ENCODE measurements around the gene SIGLEC9.

Gene SIGLEC9

GRCh38 chr19:51125421-51126075 is 842 bp downstream of the SIGLEC9 start:
- no peak overlapping the region for H3K27ac ChIP-seq (ENCODE audit: low read length)
- peaks cover 0 to 3% of the 10 kb centered on the region in 2 donors for H3K4me1 ChIP-seq (ENCODE audit: control insufficient read depth in 1 of 2, insufficient read depth in 2 of 2, low read length in 2 of 2)
- no peaks in the 10 kb centered on the region for H3K36me3 ChIP-seq (ENCODE audit: control insufficient read depth in 1 of 2, insufficient read depth in 2 of 2, low read length in 2 of 2)
- no peaks in the 10 kb centered on the region for H3K9me3 ChIP-seq (ENCODE audit: control insufficient read depth in 1 of 2, low read length in 2 of 2)
- H3K27me3 ChIP-seq (ENCODE audit: low read depth, low read length), result no peaks in the 10 kb centered on the region
- H3K4me3 ChIP-seq (ENCODE audit: low read depth in 1 of 2, low read length in 2 of 2), result peak overlapping the region; percentile 21 to 38

GRCh38 chr19:51127032-51127431 is 2.3 kb downstream of the SIGLEC9 start:
- H3K4me3 ChIP-seq (ENCODE audit: low read depth in 1 of 2, low read length in 2 of 2), result peak overlapping the region; percentile 0 to 5
- no peaks in the 10 kb centered on the region for H3K9me3 ChIP-seq (ENCODE audit: control insufficient read depth in 1 of 2, low read length in 2 of 2)
- no peaks in the 10 kb centered on the region for H3K27me3 ChIP-seq (ENCODE audit: low read depth, low read length)
- H3K36me3 ChIP-seq (ENCODE audit: control insufficient read depth in 1 of 2, insufficient read depth in 2 of 2, low read length in 2 of 2), result no peaks in the 10 kb centered on the region
- peak overlapping the region; percentile 28 for H3K27ac ChIP-seq (ENCODE audit: low read length)
- peaks cover 0 to 3% of the 10 kb centered on the region in 2 donors for H3K4me1 ChIP-seq (ENCODE audit: control insufficient read depth in 1 of 2, insufficient read depth in 2 of 2, low read length in 2 of 2)

- no peak overlapping the region for H3K4me3 ChIP-seq (ENCODE audit: low read depth in 1 of 2, low read length in 2 of 2)
- no peaks in the 10 kb centered on the region for H3K36me3 ChIP-seq (ENCODE audit: control insufficient read depth in 1 of 2, insufficient read depth in 2 of 2, low read length in 2 of 2)
- peaks cover 0 to 3% of the 10 kb centered on the region in 2 donors for H3K4me1 ChIP-seq (ENCODE audit: control insufficient read depth in 1 of 2, insufficient read depth in 2 of 2, low read length in 2 of 2)
- H3K27ac ChIP-seq (ENCODE audit: low read length), result no peak overlapping the region
- H3K9me3 ChIP-seq (ENCODE audit: control insufficient read depth in 1 of 2, low read length in 2 of 2), result no peaks in the 10 kb centered on the region
- no peaks in the 10 kb centered on the region for H3K27me3 ChIP-seq (ENCODE audit: low read depth, low read length)
These were observed 3.0 kb downstream of the SIGLEC9 start for GRCh38 chr19:51127755-51128154.

- Histone ChIP-seq H3K36me3 (ENCODE audit: control insufficient read depth in 1 of 2, insufficient read depth in 2 of 2, low read length in 2 of 2) (no peaks in the 10 kb centered on the region), H3K4me1 (ENCODE audit: control insufficient read depth in 1 of 2, insufficient read depth in 2 of 2, low read length in 2 of 2) (peaks cover 0 to 3% of the 10 kb centered on the region in 2 donors), H3K4me3 (ENCODE audit: low read depth in 1 of 2, low read length in 2 of 2) (no peak overlapping the region), H3K9me3 (ENCODE audit: control insufficient read depth in 1 of 2, low read length in 2 of 2) (no peaks in the 10 kb centered on the region), H3K27ac (ENCODE audit: low read length) (no peak overlapping the region), H3K27me3 (ENCODE audit: low read depth, low read length) (no peaks in the 10 kb centered on the region)
These were observed 3.5 kb downstream of the SIGLEC9 start for GRCh38 chr19:51128227-51128626.

GRCh38 chr19:51129716-51130115 is 5.0 kb downstream of the SIGLEC9 start:
- Histone ChIP-seq H3K36me3 (ENCODE audit: control insufficient read depth in 1 of 2, insufficient read depth in 2 of 2, low read length in 2 of 2) (no peaks in the 10 kb centered on the region), H3K4me3 (ENCODE audit: low read depth in 1 of 2, low read length in 2 of 2) (no peak overlapping the region), H3K9me3 (ENCODE audit: control insufficient read depth in 1 of 2, low read length in 2 of 2) (no peaks in the 10 kb centered on the region), H3K27ac (ENCODE audit: low read length) (no peak overlapping the region), H3K27me3 (ENCODE audit: low read depth, low read length) (no peaks in the 10 kb centered on the region), H3K4me1 (ENCODE audit: control insufficient read depth in 1 of 2, insufficient read depth in 2 of 2, low read length in 2 of 2) (peaks cover 0 to 3% of the 10 kb centered on the region in 2 donors)

GRCh38 chr19:51131780-51132680 is 7.3 kb downstream of the SIGLEC9 start:
- no peak overlapping the region for H3K4me3 ChIP-seq (ENCODE audit: low read depth in 1 of 2, low read length in 2 of 2)
- H3K27ac ChIP-seq (ENCODE audit: low read length), result no peak overlapping the region

GRCh38 chr19:51135004-51135403 is 10.3 kb downstream of the SIGLEC9 start:
- no peak overlapping the region for H3K27ac ChIP-seq (ENCODE audit: low read length)
- no peaks in the 10 kb centered on the region for H3K4me1 ChIP-seq (ENCODE audit: control insufficient read depth in 1 of 2, insufficient read depth in 2 of 2, low read length in 2 of 2)
- H3K9me3 ChIP-seq (ENCODE audit: control insufficient read depth in 1 of 2, low read length in 2 of 2), result no peaks in the 10 kb centered on the region

More at GRCh38 chr19:51131780-51132680, 7.3 kb downstream of the SIGLEC9 start:
- H3K36me3 ChIP-seq (ENCODE audit: control insufficient read depth in 1 of 2, insufficient read depth in 2 of 2, low read length in 2 of 2), result no peaks in the 10 kb centered on the region
- H3K27me3 ChIP-seq (ENCODE audit: low read depth, low read length), result no peaks in the 10 kb centered on the region
- no peaks in the 10 kb centered on the region for H3K9me3 ChIP-seq (ENCODE audit: control insufficient read depth in 1 of 2, low read length in 2 of 2)
- peaks cover 0 to 3% of the 10 kb centered on the region in 2 donors for H3K4me1 ChIP-seq (ENCODE audit: control insufficient read depth in 1 of 2, insufficient read depth in 2 of 2, low read length in 2 of 2)

GRCh38 chr19:51135986-51136762 is 11.5 kb downstream of the SIGLEC9 start:
- Histone ChIP-seq H3K4me3 (ENCODE audit: low read depth in 1 of 2, low read length in 2 of 2) (no peak overlapping the region), H3K27me3 (ENCODE audit: low read depth, low read length) (no peaks in the 10 kb centered on the region), H3K27ac (ENCODE audit: low read length) (no peak overlapping the region), H3K9me3 (ENCODE audit: control insufficient read depth in 1 of 2, low read length in 2 of 2) (no peaks in the 10 kb centered on the region), H3K4me1 (ENCODE audit: control insufficient read depth in 1 of 2, insufficient read depth in 2 of 2, low read length in 2 of 2) (no peaks in the 10 kb centered on the region), H3K36me3 (ENCODE audit: control insufficient read depth in 1 of 2, insufficient read depth in 2 of 2, low read length in 2 of 2) (no peaks in the 10 kb centered on the region)

More at GRCh38 chr19:51135004-51135403, 10.3 kb downstream of the SIGLEC9 start:
- H3K36me3 ChIP-seq (ENCODE audit: control insufficient read depth in 1 of 2, insufficient read depth in 2 of 2, low read length in 2 of 2), result no peaks in the 10 kb centered on the region
- no peak overlapping the region for H3K4me3 ChIP-seq (ENCODE audit: low read depth in 1 of 2, low read length in 2 of 2)
- no peaks in the 10 kb centered on the region for H3K27me3 ChIP-seq (ENCODE audit: low read depth, low read length)

- no peaks in the 10 kb centered on the region for H3K9me3 ChIP-seq (ENCODE audit: control insufficient read depth in 1 of 2, low read length in 2 of 2)
- no peaks in the 10 kb centered on the region for H3K36me3 ChIP-seq (ENCODE audit: control insufficient read depth in 1 of 2, insufficient read depth in 2 of 2, low read length in 2 of 2)
- H3K4me1 ChIP-seq (ENCODE audit: control insufficient read depth in 1 of 2, insufficient read depth in 2 of 2, low read length in 2 of 2), result no peaks in the 10 kb centered on the region
- H3K27ac ChIP-seq (ENCODE audit: low read length), result peak overlapping the region; percentile 51
- H3K4me3 ChIP-seq (ENCODE audit: low read depth in 1 of 2, low read length in 2 of 2), result no peak overlapping the region
- no peaks in the 10 kb centered on the region for H3K27me3 ChIP-seq (ENCODE audit: low read depth, low read length)
These were observed 12.3 kb downstream of the SIGLEC9 start for GRCh38 chr19:51136851-51137551.

- peak overlapping the region; percentile 51 for H3K27ac ChIP-seq (ENCODE audit: low read length)
- no peaks in the 10 kb centered on the region for H3K27me3 ChIP-seq (ENCODE audit: low read depth, low read length)
- no peaks in the 10 kb centered on the region for H3K36me3 ChIP-seq (ENCODE audit: control insufficient read depth in 1 of 2, insufficient read depth in 2 of 2, low read length in 2 of 2)
- H3K9me3 ChIP-seq (ENCODE audit: control insufficient read depth in 1 of 2, low read length in 2 of 2), result no peaks in the 10 kb centered on the region
- no peak overlapping the region for H3K4me3 ChIP-seq (ENCODE audit: low read depth in 1 of 2, low read length in 2 of 2)
- H3K4me1 ChIP-seq (ENCODE audit: control insufficient read depth in 1 of 2, insufficient read depth in 2 of 2, low read length in 2 of 2), result no peaks in the 10 kb centered on the region
These were observed 13.2 kb downstream of the SIGLEC9 start for GRCh38 chr19:51137792-51138425.

Measured in muscle layer of duodenum (tissue), 2 donors.